ENCODE results near the gene KRT86. TPM values are rescaled to one million over a fixed set of nuclear protein-coding genes. Genes with fewer than 3 reads are reported as not detected.

KRT86 gene
- total and polyA plus RNA-seq, 2 of the 8 experiments (the other 6 are each of a cell fraction or from before 2014, with no cell fraction given) = 0.12 TPM; not detected in 1

DNA sequence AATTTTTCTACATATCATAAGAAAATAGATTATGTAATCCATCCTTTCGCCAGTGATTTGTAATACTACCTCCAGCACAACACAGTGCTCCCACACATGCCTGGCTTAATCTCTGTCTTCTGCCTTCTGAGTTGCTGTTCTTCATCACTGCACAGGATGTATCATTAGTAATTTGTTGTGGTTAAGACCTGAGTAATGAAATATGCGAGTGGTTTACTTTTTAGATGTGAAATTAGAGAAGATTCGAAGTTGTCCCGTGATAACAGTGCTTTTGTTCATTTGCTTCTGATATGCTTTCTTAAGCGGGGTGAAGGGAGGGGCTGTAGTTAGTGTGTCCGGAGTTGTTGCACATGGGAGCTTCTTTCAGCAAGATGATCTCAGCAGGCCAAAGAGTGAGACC, 74.8 kb downstream of the KRT86 start:
- Histone ChIP-seq H3K79me2 (ENCODE audit: control insufficient read depth in 1 of 2, insufficient read depth in 2 of 2, low read length in 2 of 2) (no peaks in the 10 kb centered on the region), H3K4me1 (replicated peaks in 1 of 4; ENCODE audit: control insufficient read depth in 3 of 4, insufficient read depth in 4 of 4, low read length in 3 of 4) (no peaks in the 10 kb centered on the region), H3K9ac (replicated peaks in 1 of 4; ENCODE audit: extremely low read depth in 1 of 4, low read depth in 3 of 4, low read length in 3 of 4) (no peak overlapping the region), H2BK120ac (replicated peaks; ENCODE audit: low read depth, low read length) (no peak overlapping the region), H3K27me3 (replicated peaks in 1 of 4; ENCODE audit: control insufficient read depth in 3 of 4, extremely low read depth in 1 of 4, insufficient read depth in 3 of 4, low read length in 3 of 4) (no peaks in the 10 kb centered on the region), H3K18ac (ENCODE audit: extremely low read depth, low read length) (no peak overlapping the region), H2AK5ac (ENCODE audit: low read depth, low read length) (no peak overlapping the region), H2BK5ac (ENCODE audit: low read depth, low read length) (no peak overlapping the region), H2BK15ac (ENCODE audit: low read length) (no peak overlapping the region), H3K14ac (ENCODE audit: insufficient read length) (no peak overlapping the region), H3K23me2 (ENCODE audit: low read depth, low read length) (no peaks in the 10 kb centered on the region), H2BK12ac (ENCODE audit: low read depth, low read length) (no peak overlapping the region), H3K79me1 (ENCODE audit: low read depth, low read length) (no peaks in the 10 kb centered on the region), H2BK20ac (ENCODE audit: low read length) (no peak overlapping the region), H4K5ac (ENCODE audit: insufficient read length, low read depth, low read length) (no peak overlapping the region), H4K20me1 (replicated peaks in 1 of 2; ENCODE audit: control insufficient read depth in 1 of 2, insufficient read depth in 2 of 2, low read length in 2 of 2) (no peaks in the 10 kb centered on the region), H2AFZ (ENCODE audit: low read length) (no peak overlapping the region), H4K8ac (ENCODE audit: extremely low read depth, insufficient read depth, low read length) (no peak overlapping the region), H3K23ac (ENCODE audit: insufficient read length) (no peak overlapping the region), H3K9me3 (ENCODE audit: insufficient read depth in 2 of 2, low read depth in 1 of 2, low read length in 1 of 2) (no peaks in the 10 kb centered on the region), H3K4me2 (ENCODE audit: insufficient read depth in 1 of 2, low read depth in 2 of 2, low read length in 2 of 2) (no peak overlapping the region), H3K27ac (ENCODE audit: low read depth, low read length) (no peak overlapping the region), H4K91ac (replicated peaks; ENCODE audit: insufficient read length, low read length) (no peak overlapping the region), H3K56ac (replicated peaks; ENCODE audit: insufficient read length, low read depth, low read length) (no peak overlapping the region), H3K4ac (replicated peaks; ENCODE audit: insufficient read length, low read depth, low read length) (no peak overlapping the region), H3K36me3 (ENCODE audit: control insufficient read depth in 2 of 4, insufficient read depth in 4 of 4, low read length in 3 of 4) (no peaks in the 10 kb centered on the region), H3K4me3 (ENCODE audit: extremely low read depth in 1 of 4, insufficient read depth in 2 of 4, low read depth in 3 of 4, low read length in 4 of 4) (no peak overlapping the region)
- TF ChIP-seq NANOG (IDR thresholded peaks at IDR 0.05; ENCODE audit: insufficient read depth, low read depth, low read length, poor library complexity, severe bottlenecking) (no peak), TEAD4 (IDR thresholded peaks at IDR 0.05; ENCODE audit: low read depth, low read length) (no peak), CBX8 (IDR thresholded peaks at IDR 0.05; ENCODE audit: borderline replicate concordance, low read depth, low read length) (no peak), SP4 (IDR thresholded peaks at IDR 0.05; ENCODE audit: low read length) (no peak), RBBP5 (IDR thresholded peaks at IDR 0.05; ENCODE audit: borderline replicate concordance, low read depth, low read length) (no peak), PHF8 (conservative IDR thresholded peaks at IDR 0.05; ENCODE audit: low read depth, low read length) (no peak), BCL11A (IDR thresholded peaks at IDR 0.05; ENCODE audit: low read depth in 2 of 2, low read length in 2 of 2) (no peak)
- POLR2A ChIA-PET (ENCODE audit: partially characterized antibody) = interaction anchor here (1.2 kb wide), 1 partner anchor 657 kb away, joined by 3 read pairs; the partner anchor contains the start of gene EIF4B
- no peak for DNase-seq (ENCODE audit: low read depth in 1 of 2, low spot score in 2 of 2)
- CTCF ChIA-PET (ENCODE audit: partially characterized antibody) = interaction anchor here (1.4 to 10.7 kb wide), 4 partner anchors 14 to 209 kb away, joined by 3 to 88 read pairs (median 16); no protein-coding TSS in a partner anchor
- no peak for FAIRE-seq
- WGBS, 2 experiments (ENCODE audit: extremely low coverage in 1 of 2, insufficient coverage in 1 of 2, insufficient read length in 1 of 2, insufficient replicate concordance in 2 of 2, low coverage in 1 of 2, low lambda C conversion rate in 2 of 2, missing lambda C conversion rate in 1 of 2) = 84 to 100% methylated on average over 1 to 6 of the region's 6 CpGs
